Mesenchymal stem cell (in vitro differentiated cells and primary cell): ENCODE measurements around the gene KCNMB2.

Experiments
- DNase-seq: peaks from one replicate; pipeline ENCODE4 v3.0.0-alpha.2; 2013
- H2AFZ ChIP-seq: one replicate; pipeline ENCODE4 v1.6.1; 2013; ENCODE audit warnings: low read depth, mild to moderate bottlenecking, control low read depth, inconsistent platforms, low read length, moderate library complexity
- H2AK5ac ChIP-seq: 2 replicates; pipeline ENCODE4 v1.6.1; 2013; ENCODE audit warnings: low read length, moderate library complexity, mild to moderate bottlenecking, inconsistent platforms; ENCODE audit not compliant: severe bottlenecking
- H2BK120ac ChIP-seq: one replicate; pipeline ENCODE4 v1.6.1; 2013; ENCODE audit warnings: low read depth, mild to moderate bottlenecking, inconsistent platforms, low read length, moderate library complexity
- H2BK12ac ChIP-seq, 2 experiments: one replicate each; pipeline ENCODE4 v1.6.1; 2013; ENCODE audit warnings: inconsistent platforms in 2 of 2, low read length in 2 of 2, mild to moderate bottlenecking in 2 of 2, moderate library complexity in 2 of 2, control low read depth in 1 of 2
- H2BK15ac ChIP-seq: one replicate; pipeline ENCODE4 v1.6.1; 2013; ENCODE audit warnings: mild to moderate bottlenecking, low read depth, inconsistent platforms; ENCODE audit not compliant: poor library complexity, severe bottlenecking
- H2BK5ac ChIP-seq: 2 replicates; pipeline ENCODE4 v1.6.1; 2013; ENCODE audit warnings: low read depth, mild to moderate bottlenecking, low read length, control low read depth, inconsistent platforms; ENCODE audit not compliant: poor library complexity, severe bottlenecking
- H3K14ac ChIP-seq, 2 experiments: one replicate each; pipeline ENCODE4 v1.6.1; 2013; ENCODE audit warnings: inconsistent platforms in 2 of 2, low read length in 2 of 2, control low read depth in 1 of 2, mild to moderate bottlenecking in 1 of 2, moderate library complexity in 1 of 2
- H3K18ac ChIP-seq, 2 experiments: one replicate each; pipeline ENCODE4 v1.6.1; 2013; ENCODE audit warnings: inconsistent platforms in 2 of 2, low read length in 2 of 2, control low read depth in 1 of 2, low read depth in 1 of 2, mild to moderate bottlenecking in 1 of 2
- H3K23ac ChIP-seq, 2 experiments: one replicate each; pipeline ENCODE4 v1.6.1; 2013; ENCODE audit warnings: inconsistent platforms in 2 of 2, low read length in 2 of 2, mild to moderate bottlenecking in 2 of 2, moderate library complexity in 2 of 2, control low read depth in 1 of 2
- H3K27ac ChIP-seq: 2 replicates; pipeline ENCODE4 v1.5.1; 2013; ENCODE audit warnings: mild to moderate bottlenecking, moderate library complexity, low read length, control low read depth, inconsistent platforms; ENCODE audit not compliant: poor library complexity, severe bottlenecking
- H3K27me3 ChIP-seq, 2 experiments: 2 replicates each; pipeline versions ENCODE4 v1.6.1 to v1.7.0; 2013; ENCODE audit warnings: low read length in 2 of 2, mild to moderate bottlenecking in 2 of 2, moderate library complexity in 2 of 2, control low read depth in 1 of 2, inconsistent platforms in 1 of 2; ENCODE audit not compliant: control insufficient read depth in 1 of 2, insufficient read depth in 1 of 2
- H3K36me3 ChIP-seq, 2 experiments: 2 replicates each; pipeline versions ENCODE4 v1.6.1 to v1.7.0; 2013; ENCODE audit warnings: low read length in 2 of 2, control low read depth in 1 of 2, inconsistent platforms in 1 of 2, low read depth in 1 of 2, mild to moderate bottlenecking in 1 of 2; ENCODE audit not compliant: insufficient read depth in 2 of 2, control insufficient read depth in 1 of 2
- H3K4ac ChIP-seq, 2 experiments: one replicate each; pipeline ENCODE4 v1.6.1; 2013; ENCODE audit warnings: inconsistent platforms in 2 of 2, low read length in 2 of 2, mild to moderate bottlenecking in 2 of 2, moderate library complexity in 2 of 2, control low read depth in 1 of 2, low read depth in 1 of 2
- H3K4me1 ChIP-seq: 2 replicates; pipeline ENCODE4 v1.6.1; 2013; ENCODE audit warnings: low read depth, low read length, control low read depth; ENCODE audit not compliant: control insufficient read depth, insufficient read depth
- H3K4me2 ChIP-seq: 2 replicates; pipeline ENCODE4 v1.6.1; 2013; ENCODE audit warnings: low read length, mild to moderate bottlenecking, inconsistent platforms; ENCODE audit not compliant: poor library complexity, severe bottlenecking
- H3K4me3 ChIP-seq, 2 experiments: 2 replicates each; pipeline versions ENCODE4 v1.5.1 to v1.7.0; 2013; ENCODE audit warnings: low read length in 2 of 2, mild to moderate bottlenecking in 2 of 2, control low read depth in 1 of 2, low read depth in 1 of 2; ENCODE audit not compliant: insufficient read depth in 1 of 2
- H3K79me1 ChIP-seq: replicated peaks from 2 replicates; pipeline ENCODE4 v1.6.1; 2013; ENCODE audit warnings: mild to moderate bottlenecking, control low read depth, low read length, inconsistent platforms; ENCODE audit not compliant: poor library complexity, severe bottlenecking
- H3K9ac ChIP-seq: 2 replicates; pipeline ENCODE4 v1.7.0; 2013; ENCODE audit warnings: mild to moderate bottlenecking, low read length, moderate library complexity
- H3K9me3 ChIP-seq: 2 replicates; pipeline ENCODE4 v1.7.0; 2013; ENCODE audit warnings: mild to moderate bottlenecking, low read length; ENCODE audit not compliant: control insufficient read depth
- H4K8ac ChIP-seq: one replicate; pipeline ENCODE4 v1.6.1; 2013; ENCODE audit warnings: inconsistent platforms, mild to moderate bottlenecking, low read length, moderate library complexity
- H4K91ac ChIP-seq: one replicate; pipeline ENCODE4 v1.6.1; 2013; ENCODE audit warnings: mild to moderate bottlenecking, low read length, inconsistent platforms
- WGBS: methylation state at CpG from one replicate; pipeline ENCODE4 v1.1.7; 2013; ENCODE audit warnings: mixed read lengths; 5-methylcytosine and 5-hydroxymethylcytosine counted together

Gene KCNMB2

DNA sequence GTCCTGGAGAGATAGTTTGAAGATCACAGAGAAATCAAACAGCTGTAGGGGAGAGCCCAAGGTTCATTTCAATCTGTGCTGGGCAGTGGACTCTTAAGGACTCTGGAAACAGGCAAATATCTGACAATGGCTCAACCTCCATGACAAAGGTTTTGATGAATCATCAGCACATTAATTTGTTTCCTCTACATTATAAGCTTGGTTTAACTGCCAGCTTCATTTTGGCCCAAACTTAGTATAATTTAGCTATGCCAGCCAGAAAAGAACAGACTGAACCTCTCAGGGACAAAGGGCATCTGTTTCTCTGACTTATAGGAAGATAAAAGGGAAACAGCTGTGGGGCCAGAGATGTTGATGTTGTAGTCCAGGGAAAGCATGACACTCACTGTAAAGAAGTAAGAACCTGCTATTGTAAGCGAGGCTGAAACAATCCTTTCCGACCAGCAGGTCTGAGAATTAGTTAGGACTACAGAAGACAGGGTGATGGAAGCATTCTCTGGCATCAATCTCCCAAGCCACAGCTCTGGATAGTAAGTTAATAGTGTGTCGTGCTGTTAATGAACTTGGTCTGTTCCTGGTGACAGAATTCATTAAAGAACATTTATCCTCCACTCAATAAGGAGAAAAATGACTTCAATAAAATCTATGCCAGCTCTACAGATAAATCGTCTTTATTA, 110.1 kb downstream of the KCNMB2 start:
- Histone ChIP-seq H3K9me3 (no peaks in the 10 kb centered on the region), H2BK120ac (no peak overlapping the region), H3K79me1 (no peaks in the 10 kb centered on the region), H3K4me1 (no peaks in the 10 kb centered on the region), H3K4me3 (no peak overlapping the region), H2BK12ac (no peak overlapping the region), H3K4ac (no peak overlapping the region), H2BK5ac (no peak overlapping the region), H2BK15ac (no peak overlapping the region), H2AK5ac (no peak overlapping the region), H3K23ac (no peak overlapping the region), H4K91ac (no peak overlapping the region), H3K27ac (no peak overlapping the region), H3K18ac (no peak overlapping the region), H2AFZ (no peak overlapping the region), H3K36me3 (no peaks in the 10 kb centered on the region), H4K8ac (no peak overlapping the region), H3K9ac (no peak overlapping the region), H3K27me3 (no peaks in the 10 kb centered on the region), H3K14ac (no peak overlapping the region), H3K4me2 (no peak overlapping the region)
- WGBS, result 77% methylated on average over 2 of the region's 4 CpGs
- DNase-seq, result peak; percentile 3

DNA sequence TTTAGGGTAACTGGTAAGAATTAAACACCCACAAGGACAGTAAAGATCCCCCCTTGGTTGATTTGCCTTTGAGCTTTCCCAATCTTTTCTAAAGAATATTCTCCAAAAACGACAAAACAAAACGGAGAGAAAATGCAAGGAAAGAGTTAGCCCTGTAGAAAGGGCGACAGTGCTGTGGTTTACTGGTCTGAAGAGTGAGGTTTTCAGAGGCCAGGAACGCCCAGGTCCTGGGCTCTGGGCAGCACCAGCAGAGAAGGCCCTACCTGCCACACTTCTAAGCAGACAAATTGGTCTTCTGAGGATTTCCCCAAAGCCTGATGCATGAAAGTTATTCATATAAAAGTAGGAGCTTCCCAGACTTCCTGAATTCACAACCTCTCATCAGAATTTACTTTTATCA, 119.3 kb downstream of the KCNMB2 start:
- no peak overlapping the region for H3K9ac ChIP-seq
- H3K4me3 ChIP-seq, result no peak overlapping the region
- no peak overlapping the region for H2BK5ac ChIP-seq
- H3K79me1 ChIP-seq, result no peaks in the 10 kb centered on the region
- H3K4ac ChIP-seq, result no peak overlapping the region
- H3K14ac ChIP-seq, result no peak overlapping the region
- no peaks in the 10 kb centered on the region for H3K36me3 ChIP-seq
- no peak overlapping the region for H3K18ac ChIP-seq
- DNase-seq, result no peak
- no peak overlapping the region for H3K23ac ChIP-seq
- H2AFZ ChIP-seq, result peak overlapping the region; percentile 51
- no peak overlapping the region for H2BK120ac ChIP-seq
- H2AK5ac ChIP-seq, result no peak overlapping the region
- WGBS, result 97% methylated on average over 4 of the region's 4 CpGs
- H4K8ac ChIP-seq, result no peak overlapping the region
- no peaks in the 10 kb centered on the region for H3K9me3 ChIP-seq
- no peaks in the 10 kb centered on the region for H3K4me1 ChIP-seq
- H3K4me2 ChIP-seq, result no peak overlapping the region
- H2BK12ac ChIP-seq, result no peak overlapping the region
- H4K91ac ChIP-seq, result no peak overlapping the region
- no peak overlapping the region for H2BK15ac ChIP-seq
- no peaks in the 10 kb centered on the region for H3K27me3 ChIP-seq
- no peak overlapping the region for H3K27ac ChIP-seq

DNA sequence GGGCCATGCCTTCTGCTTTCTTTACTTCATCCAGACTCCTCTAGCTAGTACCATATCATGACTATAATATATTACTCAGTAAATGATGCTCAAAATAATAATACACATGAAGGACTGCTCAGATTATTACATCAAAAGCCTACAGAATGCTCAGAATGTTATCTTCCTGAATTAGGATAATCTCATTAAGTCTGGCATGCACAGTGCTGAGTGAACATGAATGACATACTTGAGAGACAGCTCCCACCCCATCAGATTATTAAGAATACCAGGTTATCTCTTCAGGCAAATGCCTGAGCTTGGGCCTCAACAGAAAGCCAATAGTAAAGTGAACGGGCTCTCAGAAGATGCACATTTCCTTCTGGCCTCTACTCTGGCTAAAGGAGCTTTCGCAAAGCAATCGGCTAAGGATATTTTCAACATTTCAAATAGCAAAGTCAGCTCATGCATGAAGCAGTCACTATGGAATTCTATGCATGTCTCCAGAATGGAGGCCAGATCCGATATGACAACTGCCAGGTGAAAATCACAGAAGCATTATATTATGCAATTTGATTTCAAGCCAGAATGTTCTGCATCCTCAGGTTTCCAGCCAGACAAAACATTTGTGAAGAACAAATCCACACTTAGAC, 122.6 kb downstream of the KCNMB2 start:
- H2BK120ac ChIP-seq, result no peak overlapping the region

GRCh38 chr3:178663201-178663934, 127.1 kb downstream of the KCNMB2 start:
- no peak overlapping the region for H4K91ac ChIP-seq
- H3K79me1 ChIP-seq, result no peaks in the 10 kb centered on the region
- no peak overlapping the region for H2AK5ac ChIP-seq
- no peak overlapping the region for H2BK120ac ChIP-seq
- H3K27ac ChIP-seq, result peak overlapping the region; percentile 2
- H3K4ac ChIP-seq, result no peak overlapping the region
- no peaks in the 10 kb centered on the region for H3K36me3 ChIP-seq
- H2BK5ac ChIP-seq, result no peak overlapping the region
- no peak overlapping the region for H3K4me3 ChIP-seq
- no peak overlapping the region for H4K8ac ChIP-seq
- no peaks in the 10 kb centered on the region for H3K4me1 ChIP-seq
- no peaks in the 10 kb centered on the region for H3K9me3 ChIP-seq
- H2AFZ ChIP-seq, result no peak overlapping the region
- H3K23ac ChIP-seq, result no peak overlapping the region
- DNase-seq, result peak; percentile 12
- H3K18ac ChIP-seq, result no peak overlapping the region
- H3K4me2 ChIP-seq, result no peak overlapping the region
- no peak overlapping the region for H3K14ac ChIP-seq
- 88% methylated on average over 1 of the region's 1 CpG for WGBS
- no peak overlapping the region for H2BK12ac ChIP-seq
- H3K9ac ChIP-seq, result no peak overlapping the region
- H2BK15ac ChIP-seq, result no peak overlapping the region
- no peaks in the 10 kb centered on the region for H3K27me3 ChIP-seq

More for the DNA sequence above, 122.6 kb downstream of the KCNMB2 start:
- H3K4ac ChIP-seq, result no peak overlapping the region
- H3K14ac ChIP-seq, result no peak overlapping the region
- H3K27ac ChIP-seq, result no peak overlapping the region
- H2AFZ ChIP-seq, result no peak overlapping the region
- H3K4me1 ChIP-seq, result no peaks in the 10 kb centered on the region
- no peak overlapping the region for H3K4me3 ChIP-seq
- no peaks in the 10 kb centered on the region for H3K36me3 ChIP-seq
- DNase-seq, result no peak
- H3K4me2 ChIP-seq, result no peak overlapping the region
- no peaks in the 10 kb centered on the region for H3K27me3 ChIP-seq
- no peak overlapping the region for H2AK5ac ChIP-seq
- H4K91ac ChIP-seq, result no peak overlapping the region
- no peaks in the 10 kb centered on the region for H3K9me3 ChIP-seq
- no peak overlapping the region for H2BK15ac ChIP-seq
- no peak overlapping the region for H3K9ac ChIP-seq
- no peak overlapping the region for H3K23ac ChIP-seq
- H3K79me1 ChIP-seq, result no peaks in the 10 kb centered on the region
- H2BK5ac ChIP-seq, result no peak overlapping the region
- 92% methylated on average over 4 of the region's 4 CpGs for WGBS
- H4K8ac ChIP-seq, result no peak overlapping the region
- no peak overlapping the region for H3K18ac ChIP-seq
- no peak overlapping the region for H2BK12ac ChIP-seq
